Keratinocyte (primary cell): ENCODE measurements around the gene GSAP. TPM values are rescaled to one million over a fixed set of nuclear protein-coding genes. Genes with fewer than 3 reads are reported as not detected.
"Not testable (repeated sequence)": the region's sequence is repeated elsewhere in the genome, so short reads cannot be mapped to it uniquely, and the experiment has no call there.

Source experiments
- DNase-seq: peaks from one replicate; pipeline ENCODE4 v3.0.0-alpha.2; 2011; ENCODE audit warnings: low read depth, missing footprints, low spot score
- FAIRE-seq: peaks from 2 replicates; lab custom pipeline; 2011; peaks lifted over from hg19 to GRCh38; lab: Jason Lieb, UNC
- H2AFZ ChIP-seq: 2 replicates; pipeline ENCODE4 v1.6.0; 2012; ENCODE audit warnings: low read length, control low read depth, inconsistent platforms; ENCODE audit not compliant: control insufficient read depth
- H3K27ac ChIP-seq: 2 replicates; pipeline ENCODE4 v1.5.1; 2011; ENCODE audit warnings: low read length; ENCODE audit not compliant: control insufficient read depth, insufficient read depth
- H3K27me3 ChIP-seq: 3 replicates; pipeline ENCODE4 v1.6.0; 2011; ENCODE audit warnings: low read length; ENCODE audit not compliant: control insufficient read depth, insufficient read depth; ENCODE audit errors: extremely low read depth
- H3K36me3 ChIP-seq, 2 experiments: 2 replicates in 1 of 2; 3 replicates in 1 of 2; pipeline ENCODE4 v1.5.1; 2011; ENCODE audit warnings: low read length in 2 of 2, mild to moderate bottlenecking in 1 of 2; ENCODE audit not compliant: control insufficient read depth in 2 of 2, insufficient read depth in 2 of 2; ENCODE audit errors: extremely low read depth in 1 of 2
- H3K4me1 ChIP-seq: 3 replicates; pipeline ENCODE4 v1.5.1; 2011; ENCODE audit warnings: low read length; ENCODE audit not compliant: control insufficient read depth, insufficient read depth; ENCODE audit errors: extremely low read depth
- H3K4me2 ChIP-seq: 3 replicates; pipeline ENCODE4 v1.6.0; 2011; ENCODE audit warnings: low read depth, low read length; ENCODE audit not compliant: control insufficient read depth, insufficient read depth; ENCODE audit errors: extremely low read depth
- H3K4me3 ChIP-seq, 3 experiments: fragments of 200-600 bp in 1 of 3; sonication (generic) in 1 of 3; 2 replicates in 2 of 3; 3 replicates in 1 of 3; pipeline ENCODE4 v1.5.1; 2011 to 2016; ENCODE audit warnings: low read length in 3 of 3, mild to moderate bottlenecking in 3 of 3, control low read depth in 2 of 3, inconsistent platforms in 1 of 3, low read depth in 1 of 3, mixed read lengths in 1 of 3, mixed run types in 1 of 3, moderate library complexity in 1 of 3; ENCODE audit not compliant: control insufficient read depth in 2 of 3, insufficient read depth in 2 of 3; ENCODE audit errors: extremely low read depth in 1 of 3
- H3K79me2 ChIP-seq: 2 replicates; pipeline ENCODE4 v1.6.0; 2012; ENCODE audit warnings: low read length; ENCODE audit not compliant: control insufficient read depth, insufficient read depth
- H3K9ac ChIP-seq: 3 replicates; pipeline ENCODE4 v1.6.0; 2011; ENCODE audit warnings: low read length; ENCODE audit not compliant: control insufficient read depth, insufficient read depth; ENCODE audit errors: extremely low read depth
- H3K9me1 ChIP-seq: 3 replicates; pipeline ENCODE4 v1.6.0; 2011; ENCODE audit warnings: low read length; ENCODE audit not compliant: control insufficient read depth, insufficient read depth; ENCODE audit errors: extremely low read depth
- H3K9me3 ChIP-seq: 2 replicates; pipeline ENCODE4 v1.5.1; 2012; ENCODE audit warnings: low read depth, low read length; ENCODE audit not compliant: control insufficient read depth
- H4K20me1 ChIP-seq: 3 replicates; pipeline ENCODE4 v1.6.0; 2011; ENCODE audit warnings: low read length; ENCODE audit not compliant: control insufficient read depth, insufficient read depth; ENCODE audit errors: extremely low read depth
- CTCF ChIP-seq, 3 experiments: IDR thresholded peaks in 1 of 3; conservative IDR thresholded peaks in 1 of 3; optimal IDR thresholded peaks in 1 of 3; 2 replicates in 2 of 3; 3 replicates in 1 of 3; pipeline versions ENCODE3 to v1.5.1; 2011; ENCODE audit warnings: low read length in 3 of 3, mild to moderate bottlenecking in 3 of 3, moderate library complexity in 2 of 3, control low read depth in 1 of 3, inconsistent platforms in 1 of 3; ENCODE audit not compliant: insufficient read depth in 2 of 3; ENCODE audit errors: extremely low read depth in 1 of 3
- EZH2 ChIP-seq: IDR thresholded peaks from one replicate; pipeline ENCODE4 v1.6.1; 2012; ENCODE audit warnings: inconsistent platforms, mild to moderate bottlenecking, low read length, moderate library complexity
- dilution Hi-C: fragments of 300-500 bp; cut with MboI; formaldehyde crosslinking; loops from one replicate; pipeline ENCODE4 v1.7.0; 2020; ENCODE audit warnings: low sequenced_read_pairs; ENCODE audit not compliant: extremely low pct_ligation_motif_present
- polyA plus RNA-seq, 5 experiments: library from polyadenylated mRNA; depleted of rRNA in 3 of 5; stranded (reverse) in 3 of 5; stranded (forward) in 1 of 5; unstranded in 1 of 5; fragments of >200 nt; gene quantifications; 1 replicate in 1 of 5; 2 replicates in 3 of 5; 3 replicates in 1 of 5; pipeline versions ENCODE4 v1.2.1 to v1.2.3, GENCODE V29; 2011 to 2012; ENCODE audit warnings: missing spikeins in 2 of 5, low read depth in 1 of 5, low replicate concordance in 1 of 5

GSAP gene
- polyA plus RNA-seq, 1 donor (not counting 4 experiments of a cell fraction or from before 2014, with no cell fraction given), result 5.4 TPM

GRCh38 chr7:77337456-77337990 is 78.6 kb downstream of the GSAP start:
- Histone ChIP-seq H3K9ac (no peak overlapping the region), H3K27me3 (no peaks in the 10 kb centered on the region), H3K9me1 (no peaks in the 10 kb centered on the region), H3K4me2 (no peak overlapping the region), H4K20me1 (no peaks in the 10 kb centered on the region), H3K79me2 (no peaks in the 10 kb centered on the region), H2AFZ (no peak overlapping the region), H3K9me3 (no peaks in the 10 kb centered on the region), H3K27ac (no peak overlapping the region), H3K4me3 (no peak overlapping the region), H3K36me3 (no peaks in the 10 kb centered on the region), H3K4me1 (no peaks in the 10 kb centered on the region)
- TF ChIP-seq CTCF (optimal IDR thresholded peaks at IDR 0.05 in 1 of 3, IDR thresholded peaks at IDR 0.05 in 1 of 3, conservative IDR thresholded peaks at IDR 0.05 in 1 of 3; ENCODE audit: extremely low read depth in 1 of 3, insufficient read depth in 2 of 3, low read length in 3 of 3) (no peak), EZH2 (no peak)
- FAIRE-seq (no peak), DNase-seq (no peak)
- dilution Hi-C loops, result no loop called here

- no peak overlapping the region for H3K27ac ChIP-seq
- no peak overlapping the region for H3K4me3 ChIP-seq
- peaks cover 3% of the 10 kb centered on the region for H3K4me1 ChIP-seq
- H3K9me1 ChIP-seq, result no peaks in the 10 kb centered on the region
- no peaks in the 10 kb centered on the region for H4K20me1 ChIP-seq
- TF ChIP-seq CTCF (optimal IDR thresholded peaks at IDR 0.05 in 1 of 3, IDR thresholded peaks at IDR 0.05 in 1 of 3, conservative IDR thresholded peaks at IDR 0.05 in 1 of 3; ENCODE audit: extremely low read depth in 1 of 3, insufficient read depth in 2 of 3, low read length in 3 of 3), result no peak
- TF ChIP-seq EZH2, result no peak
- no peak overlapping the region for H2AFZ ChIP-seq
- H3K4me2 ChIP-seq, result no peak overlapping the region
- H3K9me3 ChIP-seq, result no peaks in the 10 kb centered on the region
- no peaks in the 10 kb centered on the region for H3K27me3 ChIP-seq
- dilution Hi-C loops, result no loop called here
- H3K79me2 ChIP-seq, result no peaks in the 10 kb centered on the region
- no peak overlapping the region for H3K9ac ChIP-seq
- H3K36me3 ChIP-seq, result no peaks in the 10 kb centered on the region
- DNase-seq (no peak), FAIRE-seq (no peak)
Measured at GRCh38 chr7:77335581-77335980, 80.6 kb downstream of the GSAP start.

DNA sequence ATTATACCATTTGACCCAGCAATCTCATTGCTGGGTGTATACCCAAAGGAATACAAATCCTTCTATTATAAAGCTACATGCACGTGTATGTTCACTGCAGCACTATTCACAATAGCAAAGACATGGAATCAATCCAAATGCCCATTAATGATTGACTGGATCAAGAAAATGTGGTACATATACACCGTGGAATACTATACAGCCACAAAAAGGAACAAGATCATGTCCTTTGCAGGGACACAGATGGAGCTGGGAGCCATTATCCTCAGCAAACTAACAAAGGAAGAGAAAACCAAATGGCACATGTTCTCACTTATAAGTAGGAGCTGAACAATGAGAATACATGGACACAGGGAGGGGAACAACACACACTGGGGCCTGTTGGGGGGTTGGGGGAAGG is 82.1 kb downstream of the GSAP start:
- H3K27me3 ChIP-seq, H3K9me3 ChIP-seq, H3K9me1 ChIP-seq, H3K4me2 ChIP-seq, dilution Hi-C loops, H3K9ac ChIP-seq, H2AFZ ChIP-seq, DNase-seq, H3K79me2 ChIP-seq, H4K20me1 ChIP-seq, H3K27ac ChIP-seq, H3K4me3 ChIP-seq, FAIRE-seq, H3K36me3 ChIP-seq: not testable (repeated sequence)
- peaks cover 17% of the 10 kb centered on the region for H3K4me1 ChIP-seq
